Activated CD4-positive, alpha-beta T cell treated with anti-CD3 and anti-CD28 coated beads, Interleukin-10, Interleukin-2, amounts not matched to agents 100 ng/mL and 50 ng/mL, durations not matched to agents 16 hours and 8 hours (primary cell): ENCODE results near the gene ADGRL1.
"Not testable (repeated sequence)": the region's sequence is repeated elsewhere in the genome, so short reads cannot be mapped to it uniquely, and the experiment has no call there.

Experiments
- DNase-seq: peaks from one replicate; pipeline ENCODE4 v3.0.0-alpha.2; 2020

The ADGRL1 gene

DNA sequence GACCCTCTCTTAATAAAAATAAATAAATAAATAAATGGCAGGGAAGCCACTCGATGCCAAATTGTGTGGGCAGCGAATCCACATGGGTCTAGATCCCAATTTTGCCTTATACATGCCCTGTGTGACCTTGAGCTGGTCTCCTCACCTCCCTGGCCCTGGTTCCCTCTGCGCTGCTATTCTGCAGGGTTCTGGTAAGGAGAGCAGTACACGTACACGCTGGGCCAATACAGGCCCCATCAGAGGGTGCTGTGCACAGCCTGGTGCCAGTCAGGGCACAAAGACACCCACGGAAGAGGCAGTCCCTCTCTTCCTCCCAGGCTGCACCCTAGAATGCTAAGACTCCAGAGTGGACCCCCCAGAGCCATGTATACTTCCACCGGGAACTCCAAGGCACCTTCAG, 17.9 kb downstream of the ADGRL1 start:
- not testable (repeated sequence) for DNase-seq

DNA sequence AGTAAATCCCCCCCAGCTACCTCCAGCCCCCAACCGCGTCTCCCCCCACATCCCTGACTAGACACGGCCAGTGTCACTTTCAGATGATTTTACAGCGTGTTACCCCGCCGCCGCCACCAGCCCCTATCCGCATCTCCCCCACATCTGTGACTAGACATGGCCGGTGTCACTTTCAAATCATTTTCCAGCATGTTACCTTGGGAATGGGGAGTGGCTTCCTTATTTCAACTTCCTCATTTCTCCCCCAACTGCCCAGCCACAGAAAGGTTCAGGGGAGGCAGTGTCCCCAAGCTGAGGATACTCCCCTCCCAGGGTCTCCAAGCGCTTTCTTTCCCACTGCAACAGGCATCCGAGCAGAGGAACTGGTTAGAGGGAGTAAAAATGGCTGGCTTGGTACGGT, 18.4 kb downstream of the ADGRL1 start:
- no peak for DNase-seq

DNA sequence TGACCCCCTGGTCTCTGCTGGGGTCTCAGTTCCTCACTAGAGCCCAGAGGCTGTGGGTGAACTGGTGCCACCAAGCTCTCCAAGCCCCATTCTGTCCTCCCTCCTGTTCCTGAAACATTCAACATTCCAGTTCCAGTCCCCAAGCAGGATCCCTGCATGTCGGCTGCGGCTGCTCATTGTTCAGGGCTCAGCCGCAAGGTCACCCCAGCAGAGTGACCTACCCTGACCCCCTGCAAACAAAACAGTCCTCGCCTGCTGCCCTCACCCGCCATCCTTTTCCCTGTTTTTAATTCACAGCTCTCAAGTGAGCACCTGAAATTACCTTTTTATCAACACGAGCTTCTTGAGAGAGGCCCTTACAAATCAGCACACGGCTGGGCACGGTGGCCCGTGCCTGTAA, 19.3 kb downstream of the ADGRL1 start:
- not testable (repeated sequence) for DNase-seq

GRCh38 chr19:14185691-14186090, 20.3 kb downstream of the ADGRL1 start:
- not testable (repeated sequence) for DNase-seq

DNA sequence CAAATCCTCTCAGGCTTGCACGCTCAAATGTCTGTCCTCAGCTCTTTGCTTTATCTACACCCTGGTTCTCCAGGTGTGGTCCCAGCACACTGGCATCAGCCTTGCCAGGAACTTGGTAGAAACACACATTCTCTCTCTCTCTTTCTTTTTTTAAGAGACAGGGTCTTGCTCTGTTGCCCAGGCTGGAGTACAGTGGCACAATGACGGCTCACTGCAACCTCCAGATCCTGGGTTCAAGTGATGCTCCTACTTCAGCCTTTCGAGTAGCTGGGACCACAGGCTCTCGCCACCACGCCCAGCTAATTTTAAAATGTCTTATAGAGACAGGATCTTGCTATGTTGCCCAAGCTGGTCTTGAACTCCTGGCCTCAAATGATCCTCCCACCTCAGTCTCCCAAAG, 20.8 kb downstream of the ADGRL1 start:
- no peak for DNase-seq

DNA sequence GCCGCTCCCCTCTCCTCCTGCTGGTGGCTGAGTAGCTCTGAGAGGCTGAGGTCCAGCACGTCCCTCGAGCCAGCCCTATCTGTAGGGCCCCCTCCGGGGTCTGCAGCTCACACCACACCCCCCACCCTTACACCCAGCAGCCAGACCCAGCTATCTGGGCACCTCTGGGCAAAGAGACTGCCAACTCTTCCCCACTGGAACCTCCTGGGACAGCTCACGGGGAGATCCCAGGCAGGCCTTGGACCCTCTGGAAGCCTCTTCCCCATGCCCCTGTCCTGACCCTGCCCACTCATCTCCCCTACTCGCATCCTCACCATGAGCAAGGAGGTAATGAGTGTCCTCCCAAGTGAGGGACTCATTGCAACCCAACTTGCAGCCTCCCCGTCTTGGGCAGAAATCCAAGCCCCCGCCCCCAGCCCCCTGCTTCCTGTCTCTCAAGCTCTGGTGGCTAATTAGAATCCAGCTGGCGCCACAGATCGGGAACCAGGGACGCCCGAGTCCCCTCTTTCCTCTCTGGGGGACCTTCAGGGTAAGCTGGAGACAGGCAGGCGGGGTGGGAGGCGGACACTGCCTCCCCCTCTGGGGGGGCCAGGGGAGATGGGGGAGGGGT, 22.1 kb downstream of the ADGRL1 start:
- no peak for DNase-seq

DNA sequence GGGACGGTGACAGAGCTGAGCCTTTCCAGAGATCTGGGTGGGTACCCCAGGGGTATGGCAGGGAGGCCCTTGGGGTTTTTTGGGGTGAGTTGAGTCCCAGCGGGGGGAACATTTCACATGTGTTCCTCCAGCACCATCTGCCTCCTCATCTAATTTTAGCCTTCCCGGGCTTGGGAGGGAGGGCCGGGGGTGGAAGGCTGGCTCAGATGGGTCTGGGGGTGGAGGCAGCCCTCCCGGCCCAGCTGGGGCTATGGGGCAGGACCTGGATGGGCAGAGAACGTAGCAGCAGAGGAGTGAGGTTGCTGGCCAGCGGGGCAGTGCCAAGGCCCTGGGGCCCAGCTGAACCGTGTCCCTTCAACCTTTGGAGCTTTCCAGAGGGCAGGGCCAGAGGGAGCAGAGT, 23.5 kb downstream of the ADGRL1 start:
- no peak for DNase-seq

- DNase-seq, result no peak
Measured at GRCh38 chr19:14181906-14182305, 24.1 kb downstream of the ADGRL1 start.

- not testable (repeated sequence) for DNase-seq
Measured at GRCh38 chr19:14181199-14181598, 24.8 kb downstream of the ADGRL1 start.

DNA sequence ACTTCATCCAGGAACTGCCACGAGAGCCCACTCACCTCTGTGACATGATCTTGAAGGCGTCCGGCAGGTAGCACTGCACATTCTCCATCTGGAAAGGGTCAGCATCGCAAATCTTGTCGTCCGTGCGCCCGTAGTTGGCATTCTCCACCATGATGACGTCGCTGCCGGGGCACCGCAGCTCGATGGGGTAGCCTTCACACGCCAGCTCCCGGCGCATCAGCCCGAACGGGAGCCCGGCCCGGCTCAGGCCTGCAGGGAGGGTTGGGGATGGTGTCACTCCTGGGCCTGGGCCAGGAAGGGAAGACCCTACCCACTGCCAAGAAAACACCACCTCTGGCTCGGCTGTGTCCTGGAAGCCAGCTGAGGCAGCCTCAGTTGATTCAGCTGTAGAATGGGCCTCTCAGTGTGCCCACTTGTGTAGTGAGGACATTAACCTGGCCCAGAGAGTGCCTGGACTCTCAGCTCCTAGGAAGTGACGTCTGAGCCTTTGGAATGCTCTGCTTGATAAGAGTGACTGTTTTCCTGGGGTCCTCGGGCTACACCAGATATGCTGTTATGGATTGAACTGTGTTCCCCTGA, 28.4 kb downstream of the ADGRL1 start:
- DNase-seq, result no peak

- DNase-seq, result no peak
Measured at GRCh38 chr19:14175351-14175792, 30.6 kb downstream of the ADGRL1 start.

DNA sequence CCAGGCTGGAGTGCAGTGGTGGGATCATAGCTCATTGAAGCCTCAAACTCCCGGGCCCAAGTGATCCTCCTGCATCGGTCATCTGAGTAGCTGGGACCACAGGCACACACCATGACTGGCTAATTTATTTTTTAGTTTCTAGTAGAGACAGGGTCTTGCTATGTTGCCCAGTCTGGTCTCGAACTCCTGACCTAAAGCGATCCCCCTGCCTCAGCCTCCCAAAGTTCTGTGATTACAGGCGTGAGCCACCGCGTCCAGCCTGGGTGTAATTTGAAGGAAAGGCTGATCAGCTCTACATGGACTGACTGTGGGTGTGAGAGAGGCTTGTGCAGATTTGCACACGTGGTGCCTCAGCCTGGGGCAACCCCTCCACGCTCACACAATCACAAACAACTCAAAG, 31.1 kb downstream of the ADGRL1 start:
- DNase-seq, result no peak

DNA sequence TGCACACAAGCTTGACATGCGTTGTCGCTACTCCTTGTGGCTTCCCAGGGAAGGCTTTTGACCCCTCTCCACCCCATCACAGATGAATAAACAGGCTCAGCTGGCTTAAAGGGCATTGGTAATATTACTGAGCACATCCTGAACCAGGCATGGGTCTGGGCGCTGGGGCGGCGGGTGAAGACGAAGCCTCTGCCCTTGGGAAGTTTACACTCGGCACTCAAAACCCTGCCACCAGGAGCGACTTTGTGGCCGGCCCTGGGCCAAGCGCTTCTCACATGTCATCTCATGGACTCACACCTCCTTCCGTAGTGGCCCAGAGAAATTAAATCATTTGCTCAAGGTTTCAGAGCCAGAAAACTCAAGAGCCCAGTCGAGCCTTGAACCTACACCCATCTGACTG, 37.0 kb downstream of the ADGRL1 start:
- no peak for DNase-seq

DNA sequence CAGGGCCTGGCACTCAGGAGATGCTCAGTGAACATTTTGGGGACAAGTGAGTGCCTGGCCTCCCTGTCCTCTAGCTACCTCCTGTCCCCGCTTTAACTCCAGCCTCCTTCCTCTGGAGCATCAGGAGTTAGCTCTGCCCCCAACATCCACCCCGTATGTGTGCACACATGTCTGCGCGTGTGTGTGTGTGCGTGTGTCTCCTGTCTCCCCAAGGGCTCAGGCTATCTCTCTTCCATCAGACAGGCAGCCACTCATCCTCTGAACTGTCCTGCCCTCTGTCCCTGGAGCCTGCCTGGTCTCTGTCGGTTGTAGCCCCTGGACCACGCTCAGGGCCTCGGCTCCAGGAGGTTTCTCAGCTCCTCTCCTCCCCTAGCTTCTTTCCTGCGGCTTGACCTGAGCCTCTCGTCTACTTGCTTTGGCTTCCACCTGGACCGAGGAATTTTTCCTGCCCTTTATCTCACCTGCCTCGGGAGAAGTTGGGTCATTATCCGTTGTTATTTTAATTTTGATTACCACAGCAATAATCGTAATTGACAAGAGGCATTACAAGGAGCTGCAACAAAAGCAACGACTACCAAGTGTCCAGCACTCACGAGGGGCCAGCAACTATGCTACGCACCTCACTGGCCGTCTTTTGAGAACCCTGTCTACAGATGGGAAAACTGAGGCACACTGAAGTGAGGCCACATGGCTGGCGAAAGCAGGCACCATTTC, 37.6 kb downstream of the ADGRL1 start:
- no peak for DNase-seq

- no peak for DNase-seq
Measured at GRCh38 chr19:14167576-14168138, 38.3 kb downstream of the ADGRL1 start.

DNA sequence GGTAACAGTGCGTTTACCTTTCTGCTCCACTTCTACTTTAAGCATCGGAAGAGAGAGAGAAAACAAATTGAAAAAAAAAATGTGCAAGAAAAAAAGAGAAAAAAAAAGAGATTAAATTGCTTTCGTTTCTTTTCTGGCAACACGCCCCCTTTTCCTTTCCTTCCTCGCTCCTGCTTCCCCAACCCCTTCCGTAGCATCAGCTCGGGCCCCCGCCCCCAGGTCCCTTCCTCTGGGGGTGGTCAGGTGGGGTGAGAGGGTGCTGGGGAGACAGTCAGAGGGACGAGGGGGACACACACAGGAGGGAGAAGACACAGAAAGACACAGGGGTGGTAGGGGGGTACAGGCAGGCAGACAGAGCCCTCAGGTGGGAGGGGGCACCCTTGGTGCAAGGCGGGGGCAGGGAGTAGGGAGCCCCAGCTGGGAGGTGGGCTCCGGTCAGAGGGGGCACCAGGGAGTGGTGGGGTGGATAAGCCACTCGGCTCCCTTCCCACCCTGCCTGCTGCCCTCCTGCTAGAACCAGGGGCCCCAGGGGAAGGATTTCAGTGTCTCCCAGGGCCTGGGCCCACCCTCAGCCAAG, 38.9 kb downstream of the ADGRL1 start:
- DNase-seq, result no peak

DNA sequence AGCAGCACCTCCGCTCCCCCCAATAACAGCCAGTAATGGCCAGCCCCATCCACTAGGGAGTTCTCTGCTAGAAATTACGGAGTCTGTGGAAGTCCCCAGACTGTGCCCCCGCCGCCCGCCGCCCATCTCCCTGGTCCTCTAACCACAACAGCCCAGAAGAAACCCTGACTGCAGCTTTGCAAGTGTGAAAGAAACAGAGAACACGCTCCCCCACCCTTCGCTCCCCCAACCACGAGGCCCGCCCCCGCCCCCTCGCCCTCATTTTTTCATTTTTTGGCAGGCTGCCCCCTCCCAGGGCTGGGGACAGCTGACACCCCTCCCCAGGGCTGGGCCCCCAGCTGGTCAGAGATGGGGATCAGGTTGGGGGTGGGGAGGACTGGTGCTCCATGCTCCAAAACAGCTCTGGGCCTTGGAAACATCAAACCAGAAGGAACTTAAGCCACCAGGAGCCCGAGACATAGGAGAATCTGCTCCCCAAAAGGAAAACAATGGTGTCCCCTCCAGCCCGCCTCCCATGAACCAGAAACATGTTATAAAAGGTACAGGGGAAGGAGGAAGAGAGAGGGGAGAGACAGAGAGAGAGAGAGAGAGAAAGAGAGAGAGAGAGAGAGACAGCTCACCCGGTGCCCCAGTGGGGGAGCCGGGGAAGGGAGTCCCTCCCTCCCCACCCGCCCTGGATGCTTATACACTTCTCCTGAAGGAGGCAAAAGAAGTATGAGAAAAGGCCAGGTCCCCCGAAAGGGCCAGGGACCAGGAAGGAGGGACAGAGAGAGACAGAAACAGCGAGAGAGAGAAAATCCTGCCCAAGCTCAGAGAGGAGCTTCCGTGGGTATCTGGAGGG, 39.8 kb downstream of the ADGRL1 start:
- no peak for DNase-seq

- DNase-seq, result no peak
Measured at GRCh38 chr19:14164724-14165493, 41.1 kb downstream of the ADGRL1 start.

DNA sequence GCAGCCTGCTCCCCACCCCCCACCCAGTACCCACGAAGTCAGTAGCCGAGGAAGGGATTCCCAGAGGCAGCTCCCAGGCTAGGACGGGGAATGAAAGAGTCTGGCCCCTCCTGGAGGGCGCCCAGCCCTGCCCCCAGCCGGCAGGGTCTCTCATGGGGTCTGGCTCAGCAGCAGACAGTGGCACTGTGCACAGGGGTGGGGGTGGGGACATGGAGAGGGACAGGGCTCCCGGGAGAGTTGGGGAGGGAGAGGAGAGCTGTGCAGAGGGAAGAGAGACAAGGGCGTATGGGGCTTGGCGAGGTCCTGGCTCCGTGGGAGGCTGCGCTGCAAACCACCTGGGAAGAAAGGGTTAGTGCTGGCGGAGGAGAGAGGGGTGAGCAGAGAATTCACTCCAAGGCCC, 41.9 kb downstream of the ADGRL1 start:
- DNase-seq, result no peak

GRCh38 chr19:14162871-14163297, 43.1 kb downstream of the ADGRL1 start:
- DNase-seq, result no peak

GRCh38 chr19:14161305-14161704, 44.7 kb downstream of the ADGRL1 start:
- no peak for DNase-seq
